ENCODE measurements around the gene USP7. TPM values are rescaled to one million over a fixed set of nuclear protein-coding genes. Genes with fewer than 3 reads are reported as not detected.

Gene USP7
- polyA plus RNA-seq, 1 donor (not counting 4 experiments of a cell fraction or from before 2014, with no cell fraction given): 63.4 TPM

- H3K4me3 ChIP-seq (ENCODE audit: control insufficient read depth in 2 of 3, extremely low read depth in 1 of 3, insufficient read depth in 2 of 3, low read depth in 1 of 3, low read length in 3 of 3): no peak overlapping the region
- no peaks in the 10 kb centered on the region for H3K9me3 ChIP-seq (ENCODE audit: control insufficient read depth, low read depth, low read length)
- peaks cover 69% of the 10 kb centered on the region for H4K20me1 ChIP-seq (ENCODE audit: control insufficient read depth, extremely low read depth, insufficient read depth, low read length)
- no peak overlapping the region for H2AFZ ChIP-seq (ENCODE audit: control insufficient read depth, low read length)
- FAIRE-seq (no peak), DNase-seq (ENCODE audit: low read depth, low spot score) (no peak)
- peaks cover 95% of the 10 kb centered on the region for H3K79me2 ChIP-seq (ENCODE audit: control insufficient read depth, insufficient read depth, low read length)
- H3K4me1 ChIP-seq (ENCODE audit: control insufficient read depth, extremely low read depth, insufficient read depth, low read length): peaks cover 7% of the 10 kb centered on the region
- peaks cover 0 to 2% of the 10 kb centered on the region in 2 experiments for H3K36me3 ChIP-seq (ENCODE audit: control insufficient read depth in 2 of 2, extremely low read depth in 1 of 2, insufficient read depth in 2 of 2, low read length in 2 of 2)
- H3K4me2 ChIP-seq (ENCODE audit: control insufficient read depth, extremely low read depth, insufficient read depth, low read depth, low read length): no peak overlapping the region
- peaks cover 11% of the 10 kb centered on the region for H3K9me1 ChIP-seq (ENCODE audit: control insufficient read depth, extremely low read depth, insufficient read depth, low read length)
- dilution Hi-C loops (cut with MboI; ENCODE audit: extremely low pct_ligation_motif_present, low sequenced_read_pairs): no loop called here
- H3K27ac ChIP-seq (ENCODE audit: control insufficient read depth, insufficient read depth, low read length): no peak overlapping the region
- H3K27me3 ChIP-seq (ENCODE audit: control insufficient read depth, extremely low read depth, insufficient read depth, low read length): no peaks in the 10 kb centered on the region
- TF ChIP-seq, protein P1, sequence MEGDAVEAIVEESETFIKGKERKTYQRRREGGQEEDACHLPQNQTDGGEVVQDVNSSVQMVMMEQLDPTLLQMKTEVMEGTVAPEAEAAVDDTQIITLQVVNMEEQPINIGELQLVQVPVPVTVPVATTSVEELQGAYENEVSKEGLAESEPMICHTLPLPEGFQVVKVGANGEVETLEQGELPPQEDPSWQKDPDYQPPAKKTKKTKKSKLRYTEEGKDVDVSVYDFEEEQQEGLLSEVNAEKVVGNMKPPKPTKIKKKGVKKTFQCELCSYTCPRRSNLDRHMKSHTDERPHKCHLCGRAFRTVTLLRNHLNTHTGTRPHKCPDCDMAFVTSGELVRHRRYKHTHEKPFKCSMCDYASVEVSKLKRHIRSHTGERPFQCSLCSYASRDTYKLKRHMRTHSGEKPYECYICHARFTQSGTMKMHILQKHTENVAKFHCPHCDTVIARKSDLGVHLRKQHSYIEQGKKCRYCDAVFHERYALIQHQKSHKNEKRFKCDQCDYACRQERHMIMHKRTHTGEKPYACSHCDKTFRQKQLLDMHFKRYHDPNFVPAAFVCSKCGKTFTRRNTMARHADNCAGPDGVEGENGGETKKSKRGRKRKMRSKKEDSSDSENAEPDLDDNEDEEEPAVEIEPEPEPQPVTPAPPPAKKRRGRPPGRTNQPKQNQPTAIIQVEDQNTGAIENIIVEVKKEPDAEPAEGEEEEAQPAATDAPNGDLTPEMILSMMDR (optimal IDR thresholded peaks at IDR 0.05 in 1 of 3, IDR thresholded peaks at IDR 0.05 in 1 of 3, conservative IDR thresholded peaks at IDR 0.05 in 1 of 3; ENCODE audit: extremely low read depth in 1 of 3, insufficient read depth in 2 of 3, low read length in 3 of 3): no peak
- no peak for TF ChIP-seq EZH2 (IDR thresholded peaks at IDR 0.05; ENCODE audit: low read length)
- no peak overlapping the region for H3K9ac ChIP-seq (ENCODE audit: control insufficient read depth, extremely low read depth, insufficient read depth, low read length)
These were observed 11.4 kb downstream of the USP7 start for GRCh38 chr16:8952281-8952751.

DNA sequence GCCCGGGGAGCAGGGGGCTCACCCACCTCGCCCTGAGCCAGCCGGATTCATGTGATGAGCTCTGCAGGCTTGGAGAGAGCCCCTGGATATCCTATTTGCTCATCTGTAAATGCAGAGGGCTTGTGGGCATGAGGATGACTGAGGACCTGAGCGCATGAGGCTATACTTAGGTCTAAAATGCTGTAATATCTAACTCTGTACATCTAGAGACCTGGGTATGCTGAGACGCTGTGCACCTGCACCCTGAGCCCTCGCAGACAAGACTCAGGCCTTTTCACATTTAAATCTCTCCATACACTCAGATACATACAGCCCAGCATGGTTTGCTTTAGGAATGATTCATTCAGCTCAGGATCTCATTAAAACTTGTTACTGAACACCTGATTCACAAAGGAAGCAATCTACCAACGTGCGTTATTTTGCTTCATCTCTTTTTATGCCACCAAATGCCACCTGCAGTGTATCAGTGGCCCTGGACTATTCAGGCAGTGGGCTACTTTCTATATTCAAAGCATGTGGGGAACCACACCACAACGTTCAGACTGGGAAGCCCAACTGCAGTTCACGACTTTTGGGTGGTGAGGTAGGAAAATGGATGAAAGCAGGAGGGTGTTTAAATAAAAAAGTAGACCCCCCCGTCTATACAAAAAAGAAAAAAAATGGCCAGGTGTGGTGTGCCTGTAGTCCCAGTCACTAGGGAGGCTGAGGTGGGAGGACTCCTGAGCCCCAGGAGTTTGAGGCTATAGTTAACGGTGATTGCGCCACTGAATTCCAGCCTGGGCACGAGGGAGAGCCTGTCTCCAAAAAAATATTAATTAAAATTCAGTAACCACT lies 12.0 kb downstream of the USP7 start:
- Histone ChIP-seq H4K20me1 (ENCODE audit: control insufficient read depth, extremely low read depth, insufficient read depth, low read length) (peaks cover 65% of the 10 kb centered on the region), H3K4me2 (ENCODE audit: control insufficient read depth, extremely low read depth, insufficient read depth, low read depth, low read length) (no peak overlapping the region), H3K4me1 (ENCODE audit: control insufficient read depth, extremely low read depth, insufficient read depth, low read length) (peaks cover under 1% of the 10 kb centered on the region), H3K4me3 (ENCODE audit: control insufficient read depth in 2 of 3, extremely low read depth in 1 of 3, insufficient read depth in 2 of 3, low read depth in 1 of 3, low read length in 3 of 3) (no peak overlapping the region), H3K27me3 (ENCODE audit: control insufficient read depth, extremely low read depth, insufficient read depth, low read length) (no peaks in the 10 kb centered on the region), H3K9me1 (ENCODE audit: control insufficient read depth, extremely low read depth, insufficient read depth, low read length) (peaks cover 11% of the 10 kb centered on the region), H2AFZ (ENCODE audit: control insufficient read depth, low read length) (no peak overlapping the region), H3K36me3 (ENCODE audit: control insufficient read depth in 2 of 2, extremely low read depth in 1 of 2, insufficient read depth in 2 of 2, low read length in 2 of 2) (peaks cover 0 to 2% of the 10 kb centered on the region in 2 experiments), H3K9ac (ENCODE audit: control insufficient read depth, extremely low read depth, insufficient read depth, low read length) (no peak overlapping the region), H3K27ac (ENCODE audit: control insufficient read depth, insufficient read depth, low read length) (no peak overlapping the region), H3K9me3 (ENCODE audit: control insufficient read depth, low read depth, low read length) (no peaks in the 10 kb centered on the region), H3K79me2 (ENCODE audit: control insufficient read depth, insufficient read depth, low read length) (peaks cover 95% of the 10 kb centered on the region)
- dilution Hi-C loops (cut with MboI; ENCODE audit: extremely low pct_ligation_motif_present, low sequenced_read_pairs): no loop called here
- TF ChIP-seq EZH2 (IDR thresholded peaks at IDR 0.05; ENCODE audit: low read length): no peak
- TF ChIP-seq, protein P1 (optimal IDR thresholded peaks at IDR 0.05 in 1 of 3, IDR thresholded peaks at IDR 0.05 in 1 of 3, conservative IDR thresholded peaks at IDR 0.05 in 1 of 3; ENCODE audit: extremely low read depth in 1 of 3, insufficient read depth in 2 of 3, low read length in 3 of 3): no peak
- no peak for FAIRE-seq
- no peak for DNase-seq (ENCODE audit: low read depth, low spot score)
